H9 (cell line): Measurements from ENCODE around the gene FAM83F. TPM values are rescaled to one million over a fixed set of nuclear protein-coding genes. Genes with fewer than 3 reads are reported as not detected.

Experiments used
- DNase-seq: peaks from one replicate; pipeline ENCODE4 v3.0.0-alpha.2; 2017
- H2AFZ ChIP-seq: one replicate; pipeline ENCODE4 v1.6.1; 2013; ENCODE audit warnings: mild to moderate bottlenecking, low read length, control low read depth, moderate library complexity
- H2AK5ac ChIP-seq: 2 replicates; pipeline ENCODE4 v1.6.1; 2013; ENCODE audit warnings: low read length, control low read depth, mixed read lengths; ENCODE audit not compliant: insufficient read length
- H2BK120ac ChIP-seq: one replicate; pipeline ENCODE4 v1.6.1; 2013; ENCODE audit warnings: low read depth, mild to moderate bottlenecking, low read length, control low read depth, inconsistent platforms; ENCODE audit not compliant: poor library complexity, severe bottlenecking
- H2BK12ac ChIP-seq: 2 replicates; pipeline ENCODE4 v1.6.1; 2013; ENCODE audit warnings: low read length, control low read depth, mixed read lengths, low read depth; ENCODE audit not compliant: insufficient read length
- H2BK15ac ChIP-seq: 2 replicates; pipeline ENCODE4 v1.6.1; 2013; ENCODE audit warnings: low read depth, low read length, control low read depth
- H2BK20ac ChIP-seq: one replicate; pipeline ENCODE4 v1.6.1; 2013; ENCODE audit warnings: low read depth, mild to moderate bottlenecking, low read length, control low read depth, inconsistent platforms; ENCODE audit not compliant: poor library complexity, severe bottlenecking
- H2BK5ac ChIP-seq: 2 replicates; pipeline ENCODE4 v1.6.1; 2013; ENCODE audit warnings: low read length, control low read depth, mixed read lengths; ENCODE audit not compliant: insufficient read length
- H3K14ac ChIP-seq: 2 replicates; pipeline ENCODE4 v1.6.1; 2013; ENCODE audit warnings: low read length, control low read depth; ENCODE audit not compliant: insufficient read depth
- H3K18ac ChIP-seq: 2 replicates; pipeline ENCODE4 v1.6.1; 2013; ENCODE audit warnings: low read depth, mild to moderate bottlenecking, mixed read lengths, low read length, control low read depth; ENCODE audit not compliant: insufficient read length
- H3K23ac ChIP-seq: 2 replicates; pipeline ENCODE4 v1.6.1; 2013; ENCODE audit warnings: low read length, control low read depth, mixed read lengths, low read depth; ENCODE audit not compliant: insufficient read length
- H3K23me2 ChIP-seq: 2 replicates; pipeline ENCODE4 v1.6.1; 2013; ENCODE audit warnings: low read depth, mild to moderate bottlenecking, mixed read lengths, low read length, control low read depth; ENCODE audit not compliant: insufficient read length, poor library complexity, severe bottlenecking
- H3K27ac ChIP-seq: 2 replicates; pipeline ENCODE4 v1.5.1; 2013; ENCODE audit warnings: low read length, control low read depth, mixed read lengths, low read depth; ENCODE audit not compliant: insufficient read length
- H3K27me3 ChIP-seq: 2 replicates; pipeline ENCODE4 v1.6.1; 2013; ENCODE audit warnings: low read length, control low read depth, inconsistent platforms; ENCODE audit not compliant: insufficient read depth
- H3K4ac ChIP-seq: 2 replicates; pipeline ENCODE4 v1.6.1; 2013; ENCODE audit warnings: low read depth, mild to moderate bottlenecking, control low read depth, inconsistent platforms, low read length, moderate library complexity
- H3K4me1 ChIP-seq: 2 replicates; pipeline ENCODE4 v1.6.1; 2013; ENCODE audit warnings: low read length, control low read depth, inconsistent platforms; ENCODE audit not compliant: insufficient read depth
- H3K4me2 ChIP-seq: 2 replicates; pipeline ENCODE4 v1.6.1; 2013; ENCODE audit warnings: low read length, control low read depth, mixed read lengths; ENCODE audit not compliant: insufficient read length, insufficient read depth
- H3K56ac ChIP-seq: 2 replicates; pipeline ENCODE4 v1.6.1; 2013; ENCODE audit warnings: low read depth, mild to moderate bottlenecking, mixed read lengths, low read length, control low read depth; ENCODE audit not compliant: insufficient read length
- H3K79me1 ChIP-seq: 2 replicates; pipeline ENCODE4 v1.6.1; 2013; ENCODE audit warnings: low read depth, mild to moderate bottlenecking, moderate library complexity, low read length, control low read depth, inconsistent platforms; ENCODE audit not compliant: insufficient read depth, poor library complexity, severe bottlenecking
- H3K79me2 ChIP-seq: 2 replicates; pipeline ENCODE4 v1.6.1; 2013; ENCODE audit warnings: low read length, control low read depth, inconsistent platforms; ENCODE audit not compliant: insufficient read depth
- H3K9ac ChIP-seq: 2 replicates; pipeline ENCODE4 v1.6.1; 2013; ENCODE audit warnings: low read length, control low read depth, mixed read lengths; ENCODE audit not compliant: insufficient read length; ENCODE audit errors: extremely low read depth
- H3K9me3 ChIP-seq: one replicate; pipeline ENCODE4 v1.6.1; 2013; ENCODE audit warnings: low read depth, low read length, inconsistent platforms; ENCODE audit not compliant: control insufficient read depth
- H3T11ph ChIP-seq: one replicate; pipeline ENCODE4 v1.6.1; 2013; ENCODE audit warnings: mild to moderate bottlenecking, low read length, control low read depth, inconsistent platforms
- H4K20me1 ChIP-seq: one replicate; pipeline ENCODE4 v1.6.1; 2013; ENCODE audit not compliant: control insufficient read depth, insufficient read length, insufficient read depth
- H4K5ac ChIP-seq: 2 replicates; pipeline ENCODE4 v1.6.1; 2013; ENCODE audit warnings: low read depth, mild to moderate bottlenecking, mixed read lengths, low read length, control low read depth; ENCODE audit not compliant: insufficient read length
- H4K8ac ChIP-seq: replicated peaks from 2 replicates; pipeline ENCODE4 v1.6.1; 2013; ENCODE audit warnings: low read length, control low read depth, mixed read lengths, low read depth; ENCODE audit not compliant: insufficient read length
- H4K91ac ChIP-seq: 2 replicates; pipeline ENCODE4 v1.6.1; 2013; ENCODE audit warnings: low read depth, mild to moderate bottlenecking, moderate library complexity, mixed read lengths, low read length, control low read depth; ENCODE audit not compliant: insufficient read length
- H3K27ac Mint-ChIP-seq, 3 experiments: 2 replicates in 2 of 3; 3 replicates in 1 of 3; pipeline ENCODE4 v1.8.0; 2020 to 2021; ENCODE audit warnings: mixed read lengths in 3 of 3, mild to moderate bottlenecking in 1 of 3, moderate library complexity in 1 of 3
- H3K27me3 Mint-ChIP-seq: 2 replicates; pipeline ENCODE4 v1.8.0; 2021; ENCODE audit warnings: low read depth, mild to moderate bottlenecking, moderate library complexity, mixed read lengths
- H3K36me3 Mint-ChIP-seq, 3 experiments: 2 replicates in 2 of 3; 3 replicates in 1 of 3; pipeline ENCODE4 v1.8.0; 2020 to 2021; ENCODE audit warnings: low read depth in 3 of 3, mixed read lengths in 3 of 3; ENCODE audit not compliant: insufficient read depth in 1 of 3
- H3K4me1 Mint-ChIP-seq, 2 experiments: 2 replicates each; pipeline ENCODE4 v1.8.0; 2020; ENCODE audit warnings: mixed read lengths in 2 of 2
- H3K4me3 Mint-ChIP-seq, 2 experiments: 2 replicates in 1 of 2; 3 replicates in 1 of 2; pipeline ENCODE4 v1.8.0; 2020 to 2021; ENCODE audit warnings: mild to moderate bottlenecking in 2 of 2, mixed read lengths in 2 of 2, moderate library complexity in 1 of 2
- H3K9me3 Mint-ChIP-seq, 2 experiments: 2 replicates in 1 of 2; 3 replicates in 1 of 2; pipeline ENCODE4 v1.8.0; 2020; ENCODE audit warnings: mild to moderate bottlenecking in 2 of 2, mixed read lengths in 2 of 2, moderate library complexity in 1 of 2
- CTCF ChIP-seq: fragments of 200-600 bp; sonication (generic); conservative IDR thresholded peaks from 3 replicates; pipeline ENCODE4 v1.8.0; 2021; ENCODE audit warnings: antibody characterized with exemption, mild to moderate bottlenecking
- total RNA-seq: library from RNA; stranded (reverse); gene quantifications from 2 replicates; pipeline ENCODE4 v1.2.1, GENCODE V29; 2021

Gene FAM83F
- total RNA-seq, 1 experiment from 2014 or later = 17.4 TPM

- H2BK5ac ChIP-seq = no peak overlapping the region
- no peak overlapping the region for H3K4ac ChIP-seq
- H3K4me2 ChIP-seq = no peak overlapping the region
- H3K27me3 ChIP-seq = no peaks in the 10 kb centered on the region
- H3K18ac ChIP-seq = no peak overlapping the region
- H4K20me1 ChIP-seq = no peaks in the 10 kb centered on the region
- H3K79me2 ChIP-seq = no peaks in the 10 kb centered on the region; the same call in 1 of the 2 replicates
- H4K5ac ChIP-seq = no peak overlapping the region
- no peak overlapping the region for H2BK12ac ChIP-seq
- no peak overlapping the region for H2AK5ac ChIP-seq
- H3T11ph ChIP-seq = no peak overlapping the region
- no peak overlapping the region for H3K56ac ChIP-seq
- no peak overlapping the region for H3K9ac ChIP-seq
- no peak overlapping the region for H4K91ac ChIP-seq
- H3K9me3 ChIP-seq = no peaks in the 10 kb centered on the region
- H3K23ac ChIP-seq = no peak overlapping the region
- no peaks in the 10 kb centered on the region for H3K23me2 ChIP-seq
- no peak overlapping the region for H2BK120ac ChIP-seq
- H2BK20ac ChIP-seq = no peak overlapping the region
- H4K8ac ChIP-seq = no peak overlapping the region
- H3K14ac ChIP-seq = no peak overlapping the region
- no peak for TF ChIP-seq CTCF
- no peaks in the 10 kb centered on the region for H3K9me3 Mint-ChIP-seq
- H3K4me3 Mint-ChIP-seq = no peak overlapping the region
- no peak overlapping the region for H2BK15ac ChIP-seq
- no peak overlapping the region for H3K27ac ChIP-seq
- H3K79me1 ChIP-seq = no peaks in the 10 kb centered on the region
- no peaks in the 10 kb centered on the region for H3K27me3 Mint-ChIP-seq
- peaks cover 2% of the 10 kb centered on the region; the same call in 1 of the 2 replicates for H3K4me1 ChIP-seq
- no peak overlapping the region for H2AFZ ChIP-seq
- DNase-seq = no peak
- H3K36me3 Mint-ChIP-seq = no peaks in the 10 kb centered on the region
- peaks cover 11 to 13% of the 10 kb centered on the region in 2 experiments for H3K4me1 Mint-ChIP-seq
- no peak overlapping the region for H3K27ac Mint-ChIP-seq
These were observed 75.9 kb downstream of the FAM83F start for GRCh38 chr22:40070701-40071100.
